Uterus (tissue), 2 donors: ENCODE measurements around the gene SYNJ2.

Experiments used
- CTCF ChIP-seq, 4 experiments: fragments of 200-600 bp in 2 of 4; fragments of 450-650 bp in 2 of 4; sonication (generic) in 2 of 4; IDR thresholded peaks; one replicate each; pipeline ENCODE4 v1.5.1; 2016 to 2019; ENCODE audit warnings: antibody characterized with exemption in 4 of 4, mild to moderate bottlenecking in 2 of 4, moderate library complexity in 1 of 4
- POLR2A ChIP-seq, 2 donors: fragments of 450-650 bp; IDR thresholded peaks; one replicate each; pipeline ENCODE4 v1.6.1; 2016; ENCODE audit warnings: antibody characterized with exemption in 2 of 2, mild to moderate bottlenecking in 1 of 2, moderate library complexity in 1 of 2

- no peak for TF ChIP-seq CTCF (IDR thresholded peaks at IDR 0.05)
- TF ChIP-seq POLR2A (IDR thresholded peaks at IDR 0.05) = no peak
Measured at GRCh38 chr6:158041370-158041769, 59.7 kb downstream of the SYNJ2 start.
